ENCODE results near the gene PCSK4.

The PCSK4 gene

GRCh38 chr19:1475751-1476437 is 14.3 kb downstream of the PCSK4 start (continued):
- TF ChIP-seq GLIS2 (tag by site-specific recombination; IDR thresholded peaks at IDR 0.05) (no peak), ZNF549 (tag by site-specific recombination; IDR thresholded peaks at IDR 0.05) (no peak), ZNF626 (tag by site-specific recombination; IDR thresholded peaks at IDR 0.05) (no peak), MYNN (tag by site-specific recombination; IDR thresholded peaks at IDR 0.05; ENCODE audit: borderline replicate concordance) (no peak), ZBTB11 (tag by site-specific recombination; conservative IDR thresholded peaks at IDR 0.05; ENCODE audit: low read depth) (no peak), ZNF132 (tag by site-specific recombination; IDR thresholded peaks at IDR 0.05; ENCODE audit: borderline replicate concordance) (no peak)

GRCh38 chr19:1474765-1475351 is 15.3 kb downstream of the PCSK4 start:
- H3K36me3 ChIP-seq (ENCODE audit: control insufficient read depth in 2 of 2, insufficient read depth in 1 of 2, low read length in 2 of 2), result peaks cover 4 to 28% of the 10 kb centered on the region in 2 experiments; a peak in 2 of 3 replicates
- H3K27ac ChIP-seq (ENCODE audit: extremely low read depth, low read depth, low read length), result no peak overlapping the region
- ChIA-PET POLR2A (interaction anchor here (1.2 to 2.1 kb wide), 3 partner anchors 16 to 31 kb away, joined by 4 to 5 read pairs (median 4); partner anchors contain the start of gene REEP6), CTCF (no interaction called here)
- H3K9me3 ChIP-seq (ENCODE audit: control insufficient read depth, insufficient read depth, low read depth, low read length), result no peaks in the 10 kb centered on the region
- no peak overlapping the region for H3K4me3 ChIP-seq (ENCODE audit: low read depth, low read length)
- H3K4me1 ChIP-seq (ENCODE audit: control insufficient read depth, insufficient read depth, low read length), result peaks cover 12% of the 10 kb centered on the region
- no peak for TF ChIP-seq ZNF211 (tag by site-specific recombination; IDR thresholded peaks at IDR 0.05; ENCODE audit: low read depth)
- no peak for TF ChIP-seq ZNF510 (tag by site-specific recombination; IDR thresholded peaks at IDR 0.05; ENCODE audit: insufficient replicate concordance)
- no peak for TF ChIP-seq ZNF140 (tag by site-specific recombination; IDR thresholded peaks at IDR 0.05)
- no peak for TF ChIP-seq ZNF791 (tag by site-specific recombination; IDR thresholded peaks at IDR 0.05)
- TF ChIP-seq ZNF433 (tag by site-specific recombination; IDR thresholded peaks at IDR 0.05; ENCODE audit: low read depth), result no peak
- TF ChIP-seq ZNF571 (tag by site-specific recombination; IDR thresholded peaks at IDR 0.05), result no peak
- no peak for TF ChIP-seq ZNF558 (tag by site-specific recombination; IDR thresholded peaks at IDR 0.05)
- TF ChIP-seq ZNF449 (tag by site-specific recombination; IDR thresholded peaks at IDR 0.05), result peak; percentile 90
- no peak for TF ChIP-seq ZBTB26 (tag by site-specific recombination; optimal IDR thresholded peaks at IDR 0.05)
- TF ChIP-seq ZNF692 (tag by site-specific recombination; IDR thresholded peaks at IDR 0.05), result peak; percentile 42; the same call in 1 of the 2 replicates
- TF ChIP-seq ZNF133 (tag by site-specific recombination; IDR thresholded peaks at IDR 0.05), result no peak
- no peak for TF ChIP-seq ZNF169 (tag by site-specific recombination; IDR thresholded peaks at IDR 0.05)
- TF ChIP-seq ZNF16 (tag by site-specific recombination; IDR thresholded peaks at IDR 0.05; ENCODE audit: low read depth), result no peak
- no peak for TF ChIP-seq SALL2 (tag by site-specific recombination; IDR thresholded peaks at IDR 0.05; ENCODE audit: borderline replicate concordance)
- no peak for TF ChIP-seq ZFP3 (tag by site-specific recombination; IDR thresholded peaks at IDR 0.05; ENCODE audit: low read depth)
- TF ChIP-seq ZNF121 (tag by site-specific recombination; IDR thresholded peaks at IDR 0.05), result no peak
- no peak for TF ChIP-seq ZNF664 (tag by site-specific recombination; IDR thresholded peaks at IDR 0.05)
- no peak for TF ChIP-seq ZNF555 (tag by site-specific recombination; conservative IDR thresholded peaks at IDR 0.05)
- no peak for TF ChIP-seq ZNF26 (tag by site-specific recombination; IDR thresholded peaks at IDR 0.05)
- no peak for TF ChIP-seq ZNF302 (tag by site-specific recombination; IDR thresholded peaks at IDR 0.05; ENCODE audit: low read depth)
- TF ChIP-seq ZFP69B (tag by site-specific recombination; IDR thresholded peaks at IDR 0.05), result peak; percentile 41; the same call in 1 of the 2 replicates

Data from HEK293 (cell line).